Endothelial cell of umbilical vein (primary cell): ENCODE measurements around the gene CAPG. TPM values are rescaled to one million over a fixed set of nuclear protein-coding genes. Genes with fewer than 3 reads are reported as not detected.

Experiments used
- BruUV-seq: library from RNA; stranded (reverse); fragments of 400-500 nt; replicated peaks from 2 replicates; lab custom pipeline; 2021; lab: Mats Ljungman, UMichigan
- CTCF ChIA-PET: fragments of 300-600, 350-600 bp; sonication (Branson Sonifier 250); formaldehyde crosslinking; loops from one replicate; lab custom pipeline; 2021; ENCODE audit warnings: antibody characterized with exemption, inconsistent platforms; lab: Charles Lee
- POLR2A ChIA-PET: fragments of 300-600, 350-600 bp; sonication (Branson Sonifier 250); formaldehyde crosslinking; loops from one replicate; lab custom pipeline; 2021; ENCODE audit warnings: antibody characterized with exemption, inconsistent platforms; lab: Charles Lee
- DNase-seq: peaks from one replicate; pipeline ENCODE4 v3.0.0-alpha.2; 2011; ENCODE audit warnings: low read depth, low spot score
- FAIRE-seq: peaks from 2 replicates; lab custom pipeline; 2011; peaks lifted over from hg19 to GRCh38; lab: Jason Lieb, UNC
- H2AFZ ChIP-seq: 2 replicates; pipeline ENCODE4 v1.6.0; 2012; ENCODE audit warnings: low read depth, low read length, control low read depth, inconsistent platforms
- H3K27ac ChIP-seq: 2 replicates; pipeline ENCODE4 v1.5.1; 2011; ENCODE audit warnings: low read depth, mild to moderate bottlenecking, control low read depth, low read length, moderate library complexity; ENCODE audit not compliant: insufficient read depth
- H3K27me3 ChIP-seq, 2 experiments: 2 replicates each; pipeline versions ENCODE4 v1.6.0 to v1.6.1; 2011; ENCODE audit warnings: low read length in 2 of 2, mixed read lengths in 1 of 2; ENCODE audit not compliant: control insufficient read depth in 2 of 2, insufficient read depth in 2 of 2
- H3K36me3 ChIP-seq, 2 experiments: 2 replicates in 1 of 2; 3 replicates in 1 of 2; pipeline ENCODE4 v1.5.1; 2011; ENCODE audit warnings: low read length in 2 of 2, mild to moderate bottlenecking in 1 of 2, moderate library complexity in 1 of 2; ENCODE audit not compliant: control insufficient read depth in 2 of 2, insufficient read depth in 2 of 2; ENCODE audit errors: extremely low read depth in 1 of 2
- H3K4me1 ChIP-seq: 3 replicates; pipeline ENCODE4 v1.5.1; 2011; ENCODE audit warnings: mild to moderate bottlenecking, low read length; ENCODE audit not compliant: control insufficient read depth, insufficient read depth; ENCODE audit errors: extremely low read depth
- H3K4me2 ChIP-seq: 2 replicates; pipeline ENCODE4 v1.6.1; 2011; ENCODE audit warnings: low read length, control low read depth, mixed read lengths; ENCODE audit not compliant: insufficient read depth
- H3K4me3 ChIP-seq, 3 experiments: fragments of 200-600 bp in 1 of 3; sonication (generic), shearing (Covaris generic) in 1 of 3; replicated peaks in 1 of 3; 2 replicates each; pipeline ENCODE4 v1.5.1; 2011 to 2016; ENCODE audit warnings: control low read depth in 3 of 3, low read length in 3 of 3, mild to moderate bottlenecking in 2 of 3, inconsistent platforms in 1 of 3, low read depth in 1 of 3, moderate library complexity in 1 of 3; ENCODE audit not compliant: insufficient read depth in 1 of 3
- H3K79me2 ChIP-seq: 2 replicates; pipeline ENCODE4 v1.6.0; 2012; ENCODE audit warnings: low read length, inconsistent platforms; ENCODE audit not compliant: control insufficient read depth, insufficient read depth
- H3K9ac ChIP-seq: replicated peaks from 2 replicates; pipeline ENCODE3; 2011; ENCODE audit warnings: low read length, control low read depth; ENCODE audit not compliant: insufficient read depth; ENCODE audit errors: extremely low read depth
- H3K9me1 ChIP-seq: replicated peaks from 3 replicates; pipeline ENCODE4 v1.6.0; 2011; ENCODE audit warnings: mild to moderate bottlenecking, low read length; ENCODE audit not compliant: control insufficient read depth, insufficient read depth; ENCODE audit errors: extremely low read depth
- H3K9me3 ChIP-seq: replicated peaks from 2 replicates; pipeline ENCODE4 v1.5.1; 2012; ENCODE audit warnings: low read length, inconsistent platforms; ENCODE audit not compliant: control insufficient read depth, insufficient read depth
- H4K20me1 ChIP-seq: replicated peaks from 2 replicates; pipeline ENCODE3; 2011; ENCODE audit warnings: mild to moderate bottlenecking, low read length; ENCODE audit not compliant: control insufficient read depth, insufficient read depth; ENCODE audit errors: extremely low read depth
- CTCF ChIP-seq, 2 donors: IDR thresholded peaks; 1 replicate in 1 of 2; 2 replicates in 1 of 2; pipeline ENCODE4 v1.5.1; 2011; ENCODE audit warnings: low read length in 2 of 2, mild to moderate bottlenecking in 2 of 2, moderate library complexity in 2 of 2, control low read depth in 1 of 2, inconsistent platforms in 1 of 2, low read depth in 1 of 2; ENCODE audit not compliant: insufficient read depth in 1 of 2; ENCODE audit errors: extremely low read depth in 1 of 2
- EZH2 ChIP-seq: IDR thresholded peaks from 2 replicates; pipeline ENCODE4 v1.6.1; 2012; ENCODE audit warnings: borderline replicate concordance, low read depth, mild to moderate bottlenecking, moderate library complexity, low read length, inconsistent platforms; ENCODE audit not compliant: severe bottlenecking
- FOS ChIP-seq: IDR thresholded peaks from 2 replicates; pipeline ENCODE4 v1.6.1; 2011; ENCODE audit warnings: mild to moderate bottlenecking, low read length, moderate library complexity, borderline replicate concordance; ENCODE audit not compliant: insufficient read depth
- GATA2 ChIP-seq: IDR thresholded peaks from 2 replicates; pipeline ENCODE4 v1.7.0; 2011; ENCODE audit warnings: low read depth, mild to moderate bottlenecking, moderate library complexity, mixed read lengths, low read length; ENCODE audit not compliant: insufficient read length, insufficient read depth
- JUN ChIP-seq: IDR thresholded peaks from 2 replicates; pipeline ENCODE4 v1.6.1; 2011; ENCODE audit warnings: borderline replicate concordance, low read depth; ENCODE audit not compliant: insufficient read length, insufficient read depth
- MYC ChIP-seq: IDR thresholded peaks from one replicate; pipeline ENCODE4 v1.6.1; 2011; ENCODE audit warnings: mild to moderate bottlenecking, low read depth, low read length
- POLR2A ChIP-seq: IDR thresholded peaks from 2 replicates; pipeline ENCODE4 v1.6.1; 2012; ENCODE audit warnings: low read depth, mild to moderate bottlenecking, control low read depth, low read length
- POLR2AphosphoS5 ChIP-seq: IDR thresholded peaks from 2 replicates; pipeline ENCODE4 v1.6.1; 2012; ENCODE audit warnings: low read depth, mild to moderate bottlenecking, control low read depth, low read length, moderate library complexity; ENCODE audit not compliant: insufficient read depth
- dilution Hi-C: fragments of 300-500 bp; cut with MboI; formaldehyde crosslinking; loops from one replicate; pipeline ENCODE4 v1.15.0; 2019; ENCODE audit warnings: low sequenced_read_pairs; ENCODE audit not compliant: extremely low pct_ligation_motif_present
- intact Hi-C: fragments of 100-400 bp; cut with micrococcal nuclease; formaldehyde crosslinking; loops from one replicate; pipeline ENCODE4 v1.10.0; 2022
- polyA plus RNA-seq, 4 experiments: library from polyadenylated mRNA; depleted of rRNA in 3 of 4; stranded (reverse) in 3 of 4; unstranded in 1 of 4; fragments of >200 nt; gene quantifications; 2 replicates each; pipeline versions ENCODE4 v1.2.1 to v1.2.3, GENCODE V29; 2011 to 2012; ENCODE audit warnings: missing spikeins in 1 of 4
- total RNA-seq: library from RNA; stranded (reverse); gene quantifications from 2 replicates; pipeline ENCODE4 v1.2.3, GENCODE V29; 2021
- TF ChIP-seq, protein P1 (sequence below): IDR thresholded peaks from 2 replicates; pipeline ENCODE4 v1.6.1; 2011; ENCODE audit not compliant: insufficient read depth, insufficient read length

CAPG gene
- total and polyA plus RNA-seq, 2 donors (not counting 3 experiments of a cell fraction or from before 2014, with no cell fraction given), result 107 to 115 TPM

GRCh38 chr2:85444629-85445172 is 34.5 kb upstream of the CAPG start:
- ChIA-PET POLR2A (interaction anchor here (3.2 kb wide), 1 partner anchor 94 kb away, joined by 12 read pairs; the partner anchor contains the start of gene MAT2A), CTCF (no interaction called here)
- Histone ChIP-seq H3K9ac (no peak overlapping the region), H3K27ac (no peak overlapping the region), H3K4me1 (no peaks in the 10 kb centered on the region), H3K79me2 (no peaks in the 10 kb centered on the region), H3K4me3 (no peak overlapping the region), H3K4me2 (no peak overlapping the region), H3K27me3 (no peaks in the 10 kb centered on the region), H3K9me1 (no peaks in the 10 kb centered on the region), H3K36me3 (no peaks in the 10 kb centered on the region), H2AFZ (no peak overlapping the region), H3K9me3 (no peaks in the 10 kb centered on the region), H4K20me1 (no peaks in the 10 kb centered on the region)
- dilution Hi-C loops (no loop called here), intact Hi-C loops (no loop called here)
- FAIRE-seq, result no peak
- TF ChIP-seq POLR2AphosphoS5, result no peak
- no peak for TF ChIP-seq FOS
- BruUV-seq, result no TSS peak
- DNase-seq, result no peak

- Histone ChIP-seq H2AFZ (peak overlapping the region; percentile 44), H3K9ac (no peak overlapping the region), H3K9me1 (no peaks in the 10 kb centered on the region), H3K4me2 (no peak overlapping the region), H3K9me3 (no peaks in the 10 kb centered on the region), H4K20me1 (no peaks in the 10 kb centered on the region), H3K27ac (no peak overlapping the region), H3K36me3 (no peaks in the 10 kb centered on the region), H3K4me3 (no peak overlapping the region), H3K27me3 (no peaks in the 10 kb centered on the region), H3K79me2 (no peaks in the 10 kb centered on the region), H3K4me1 (peaks cover 17% of the 10 kb centered on the region)
- ChIA-PET POLR2A (interaction anchor here (1.5 kb wide), 1 partner anchor 97 kb away, joined by 4 read pairs; no protein-coding TSS in a partner anchor), CTCF (no interaction called here)
- no TSS peak for BruUV-seq
- DNase-seq, result no peak
- intact Hi-C loops, result no loop called here
- dilution Hi-C loops, result no loop called here
- no peak for TF ChIP-seq MYC
- no peak for TF ChIP-seq POLR2AphosphoS5
- TF ChIP-seq POLR2A, result no peak
- no peak for TF ChIP-seq CTCF (IDR thresholded peaks at IDR 0.05; ENCODE audit: extremely low read depth in 1 of 2, insufficient read depth in 1 of 2, low read depth in 1 of 2, low read length in 2 of 2)
- no peak for TF ChIP-seq GATA2
- TF ChIP-seq, protein P1, sequence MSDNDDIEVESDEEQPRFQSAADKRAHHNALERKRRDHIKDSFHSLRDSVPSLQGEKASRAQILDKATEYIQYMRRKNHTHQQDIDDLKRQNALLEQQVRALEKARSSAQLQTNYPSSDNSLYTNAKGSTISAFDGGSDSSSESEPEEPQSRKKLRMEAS, result no peak
- no peak for TF ChIP-seq FOS
- no peak for TF ChIP-seq JUN
- no peak for TF ChIP-seq EZH2
- FAIRE-seq, result no peak
These were observed 31.7 kb upstream of the CAPG start for GRCh38 chr2:85441864-85442263.
